Activated CD8-positive, alpha-beta memory T cell treated with anti-CD3 and anti-CD28 coated beads, Interleukin-2, amount 10 ng/mL, durations not matched to agents 7 days and 5 days (primary cell): ENCODE results near the gene CCDC174. TPM values are rescaled to one million over a fixed set of nuclear protein-coding genes. Genes with fewer than 3 reads are reported as not detected.
A peak's percentile ranks its signal among the peaks of the same experiment; 100 is the strongest.

Experiments used
- ATAC-seq: fragments of 150-1000 bp; cut with Tn5 transposase; one replicate; pipeline ENCODE4 v1.10.0; 2021; ENCODE audit warnings: moderate library complexity
- CTCF ChIA-PET: fragments of 350-600 bp; sonication (Branson Sonifier 250); formaldehyde crosslinking; loops from one replicate; lab custom pipeline; 2021; ENCODE audit warnings: antibody characterized with exemption; lab: Charles Lee
- DNase-seq: peaks from one replicate; pipeline ENCODE4 v3.0.0-alpha.2; 2020
- H3K27ac Mint-ChIP-seq: one replicate; pipeline ENCODE4 v1.8.0; 2021; ENCODE audit warnings: mild to moderate bottlenecking, mixed read lengths
- H3K27me3 Mint-ChIP-seq: one replicate; pipeline ENCODE4 v1.8.0; 2021; ENCODE audit warnings: mixed read lengths
- H3K36me3 Mint-ChIP-seq: one replicate; pipeline ENCODE4 v1.8.0; 2021; ENCODE audit warnings: mild to moderate bottlenecking, mixed read lengths
- H3K4me1 Mint-ChIP-seq: one replicate; pipeline ENCODE4 v1.8.0; 2021; ENCODE audit warnings: mixed read lengths
- H3K4me3 Mint-ChIP-seq: one replicate; pipeline ENCODE4 v1.8.0; 2021; ENCODE audit warnings: mild to moderate bottlenecking, moderate library complexity, mixed read lengths
- H3K9me3 Mint-ChIP-seq: one replicate; pipeline ENCODE4 v1.8.0; 2022; ENCODE audit warnings: low read depth, mixed read lengths
- total RNA-seq, 2 experiments: library from RNA; stranded (reverse); gene quantifications; one replicate each; pipeline ENCODE4 v1.2.3, GENCODE V29; 2021

Gene CCDC174
- total RNA-seq, 2 experiments from 2014 or later: 18.7 to 21.2 TPM

GRCh38 chr3:14631687-14632441 is 19.7 kb upstream of the CCDC174 start:
- Mint-ChIP-seq H3K27ac (no peak overlapping the region), H3K9me3 (no peaks in the 10 kb centered on the region), H3K36me3 (no peaks in the 10 kb centered on the region), H3K4me3 (no peak overlapping the region), H3K27me3 (peaks cover 25% of the 10 kb centered on the region), H3K4me1 (no peaks in the 10 kb centered on the region)
- CTCF ChIA-PET: interaction anchor here (1.0 to 1.6 kb wide), 3 partner anchors 19 to 149 kb away, joined by 3 to 5 read pairs (median 4); no protein-coding TSS in a partner anchor
- no peak for ATAC-seq
- no peak for DNase-seq

GRCh38 chr3:14632442-14632930 is 19.1 kb upstream of the CCDC174 start:
- DNase-seq (no peak), ATAC-seq (no peak)
- Mint-ChIP-seq H3K4me1 (no peaks in the 10 kb centered on the region), H3K4me3 (no peak overlapping the region), H3K27ac (no peak overlapping the region), H3K27me3 (peaks cover 29% of the 10 kb centered on the region), H3K9me3 (no peaks in the 10 kb centered on the region), H3K36me3 (no peaks in the 10 kb centered on the region)
- CTCF ChIA-PET: interaction anchor here (1.0 to 1.6 kb wide), 3 partner anchors 18 to 149 kb away, joined by 3 to 5 read pairs (median 4); no protein-coding TSS in a partner anchor

- Mint-ChIP-seq H3K4me3 (no peak overlapping the region), H3K36me3 (no peaks in the 10 kb centered on the region), H3K9me3 (no peaks in the 10 kb centered on the region), H3K4me1 (no peaks in the 10 kb centered on the region), H3K27ac (no peak overlapping the region), H3K27me3 (peaks cover 38% of the 10 kb centered on the region)
- CTCF ChIA-PET: no interaction called here
- DNase-seq (no peak), ATAC-seq (no peak)
Observed at GRCh38 chr3:14633417-14633816, 18.1 kb upstream of the CCDC174 start.

GRCh38 chr3:14633819-14634424 is 17.6 kb upstream of the CCDC174 start:
- no peak overlapping the region for H3K27ac Mint-ChIP-seq
- ATAC-seq (peak; percentile 68), DNase-seq (peak; percentile 66)
- H3K36me3 Mint-ChIP-seq: no peaks in the 10 kb centered on the region
- no peak overlapping the region for H3K4me3 Mint-ChIP-seq
- peaks cover 40% of the 10 kb centered on the region for H3K27me3 Mint-ChIP-seq
- H3K9me3 Mint-ChIP-seq: no peaks in the 10 kb centered on the region
- CTCF ChIA-PET: interaction anchor here (1.1 kb wide), 2 partner anchors 146 to 287 kb away, joined by 3 to 4 read pairs; no protein-coding TSS in a partner anchor
- H3K4me1 Mint-ChIP-seq: no peaks in the 10 kb centered on the region

GRCh38 chr3:14634763-14635400 is 16.7 kb upstream of the CCDC174 start:
- DNase-seq: no peak
- Mint-ChIP-seq H3K36me3 (no peaks in the 10 kb centered on the region), H3K9me3 (no peaks in the 10 kb centered on the region), H3K4me1 (no peaks in the 10 kb centered on the region), H3K4me3 (no peak overlapping the region), H3K27ac (no peak overlapping the region), H3K27me3 (peaks cover 50% of the 10 kb centered on the region)
- CTCF ChIA-PET: interaction anchor here (1.0 to 1.5 kb wide), 4 partner anchors 145 to 286 kb away, joined by 3 to 5 read pairs (median 4); no protein-coding TSS in a partner anchor
- ATAC-seq: no peak

GRCh38 chr3:14636496-14637087 is 15.0 kb upstream of the CCDC174 start:
- H3K4me1 Mint-ChIP-seq: no peaks in the 10 kb centered on the region
- CTCF ChIA-PET: interaction anchor here (1.1 to 2.3 kb wide), 3 partner anchors 19 to 284 kb away, joined by 3 to 9 read pairs (median 3); no protein-coding TSS in a partner anchor
- ATAC-seq (no peak), DNase-seq (no peak)
- no peaks in the 10 kb centered on the region for H3K36me3 Mint-ChIP-seq
- H3K9me3 Mint-ChIP-seq: no peaks in the 10 kb centered on the region
- no peak overlapping the region for H3K4me3 Mint-ChIP-seq
- peaks cover 53% of the 10 kb centered on the region for H3K27me3 Mint-ChIP-seq
- no peak overlapping the region for H3K27ac Mint-ChIP-seq

GRCh38 chr3:14640157-14640562 is 11.4 kb upstream of the CCDC174 start:
- ATAC-seq: no peak

GRCh38 chr3:14640734-14641133 is 10.8 kb upstream of the CCDC174 start:
- no peaks in the 10 kb centered on the region for H3K9me3 Mint-ChIP-seq
- CTCF ChIA-PET: interaction anchor here (1.0 kb wide), 1 partner anchor 10 kb away, joined by 4 read pairs; the partner anchor contains the start of gene CCDC174
- H3K36me3 Mint-ChIP-seq: no peaks in the 10 kb centered on the region
- peaks cover 53% of the 10 kb centered on the region for H3K27me3 Mint-ChIP-seq
- no peak overlapping the region for H3K27ac Mint-ChIP-seq
- ATAC-seq (no peak), DNase-seq (no peak)
- H3K4me1 Mint-ChIP-seq: peaks cover 1% of the 10 kb centered on the region
- H3K4me3 Mint-ChIP-seq: no peak overlapping the region

More at GRCh38 chr3:14640157-14640562, 11.4 kb upstream of the CCDC174 start:
- Mint-ChIP-seq H3K36me3 (no peaks in the 10 kb centered on the region), H3K4me1 (no peaks in the 10 kb centered on the region), H3K4me3 (no peak overlapping the region), H3K27me3 (peaks cover 57% of the 10 kb centered on the region), H3K27ac (no peak overlapping the region), H3K9me3 (no peaks in the 10 kb centered on the region)
- no peak for DNase-seq
- CTCF ChIA-PET: no interaction called here

- DNase-seq (no peak), ATAC-seq (no peak)
- peaks cover 49% of the 10 kb centered on the region for H3K27me3 Mint-ChIP-seq
- H3K27ac Mint-ChIP-seq: no peak overlapping the region
- H3K4me3 Mint-ChIP-seq: no peak overlapping the region
- H3K9me3 Mint-ChIP-seq: no peaks in the 10 kb centered on the region
- H3K4me1 Mint-ChIP-seq: peaks cover 7% of the 10 kb centered on the region
- CTCF ChIA-PET: interaction anchor here (1.0 kb wide), 1 partner anchor 9 kb away, joined by 4 read pairs; the partner anchor contains the start of gene CCDC174
- no peaks in the 10 kb centered on the region for H3K36me3 Mint-ChIP-seq
Observed at GRCh38 chr3:14641346-14641745, 10.2 kb upstream of the CCDC174 start.

- no peak overlapping the region for H3K4me3 Mint-ChIP-seq
- peaks cover 16% of the 10 kb centered on the region for H3K4me1 Mint-ChIP-seq
- no peak overlapping the region for H3K27ac Mint-ChIP-seq
- CTCF ChIA-PET: no interaction called here
- ATAC-seq (no peak), DNase-seq (no peak)
- peaks cover 1% of the 10 kb centered on the region for H3K36me3 Mint-ChIP-seq
- H3K27me3 Mint-ChIP-seq: peaks cover 10% of the 10 kb centered on the region
- no peaks in the 10 kb centered on the region for H3K9me3 Mint-ChIP-seq
Observed at GRCh38 chr3:14645453-14645852, 6.1 kb upstream of the CCDC174 start.

- Mint-ChIP-seq H3K36me3 (peaks cover 2% of the 10 kb centered on the region), H3K4me1 (peaks cover 19% of the 10 kb centered on the region), H3K27ac (peak overlapping the region; percentile 40), H3K27me3 (peaks cover 10% of the 10 kb centered on the region), H3K9me3 (no peaks in the 10 kb centered on the region), H3K4me3 (no peak overlapping the region)
- no peak for ATAC-seq
- DNase-seq: no peak
- CTCF ChIA-PET: no interaction called here
Observed at GRCh38 chr3:14646131-14646573, 5.4 kb upstream of the CCDC174 start.

- CTCF ChIA-PET: no interaction called here
- H3K27me3 Mint-ChIP-seq: peaks cover 9% of the 10 kb centered on the region
- peaks cover 6% of the 10 kb centered on the region for H3K36me3 Mint-ChIP-seq
- H3K4me3 Mint-ChIP-seq: no peak overlapping the region
- H3K4me1 Mint-ChIP-seq: peaks cover 24% of the 10 kb centered on the region
- H3K9me3 Mint-ChIP-seq: no peaks in the 10 kb centered on the region
- no peak for DNase-seq
- H3K27ac Mint-ChIP-seq: no peak overlapping the region
- no peak for ATAC-seq
Observed at GRCh38 chr3:14646589-14647413, 4.8 kb upstream of the CCDC174 start.
